ENCODE measurements around the gene SDR9C7. TPM values are rescaled to one million over a fixed set of nuclear protein-coding genes. Genes with fewer than 3 reads are reported as not detected.
"Not testable (repeated sequence)": the region's sequence is repeated elsewhere in the genome, so short reads cannot be mapped to it uniquely, and the experiment has no call there.

SDR9C7 gene
- total and polyA plus RNA-seq, 5 donors = 0.05 to 0.12 (median 0.11) TPM; not detected in 2

- H3K27me3 ChIP-seq (ENCODE audit: control insufficient read depth, insufficient read depth) = no peaks in the 10 kb centered on the region
- intact Hi-C loops (cut with DNase I) = no loop called here
- DNase-seq = no peak
- 89% methylated on average over 11 of the region's 11 CpGs for whole genome bisulfite sequencing
- no peak overlapping the region for H3K27ac ChIP-seq (ENCODE audit: low read length)
- no peak overlapping the region for H3K4me3 ChIP-seq (ENCODE audit: low read length)
- no peak for ATAC-seq
- no peaks in the 10 kb centered on the region for H3K4me1 ChIP-seq (ENCODE audit: control insufficient read depth, insufficient read depth, low read length)
- H3K9me3 ChIP-seq (ENCODE audit: control insufficient read depth, low read length) = no peaks in the 10 kb centered on the region
Measured at GRCh38 chr12:56951582-56952339, 17.6 kb upstream of the SDR9C7 start.

- intact Hi-C loops (cut with DNase I) = no loop called here
- WGBS = 98% methylated on average over 2 of the region's 2 CpGs
- Histone ChIP-seq H3K27ac (ENCODE audit: low read length) (no peak overlapping the region), H3K27me3 (ENCODE audit: control insufficient read depth, insufficient read depth) (no peaks in the 10 kb centered on the region), H3K4me3 (ENCODE audit: low read length) (no peak overlapping the region), H3K4me1 (ENCODE audit: control insufficient read depth, insufficient read depth, low read length) (no peaks in the 10 kb centered on the region), H3K9me3 (ENCODE audit: control insufficient read depth, low read length) (no peaks in the 10 kb centered on the region)
- ATAC-seq (no peak), DNase-seq (no peak)
Measured at GRCh38 chr12:56948881-56949280, 14.7 kb upstream of the SDR9C7 start.

GRCh38 chr12:56948457-56948777 lies 14.2 kb upstream of the SDR9C7 start:
- H3K9me3 ChIP-seq (ENCODE audit: control insufficient read depth, low read length) = no peaks in the 10 kb centered on the region
- DNase-seq = no peak
- intact Hi-C loops (cut with DNase I) = no loop called here
- H3K27ac ChIP-seq (ENCODE audit: low read length) = no peak overlapping the region
- H3K27me3 ChIP-seq (ENCODE audit: control insufficient read depth, insufficient read depth) = no peaks in the 10 kb centered on the region
- no peak for ATAC-seq
- H3K4me3 ChIP-seq (ENCODE audit: low read length) = no peak overlapping the region
- no peaks in the 10 kb centered on the region for H3K4me1 ChIP-seq (ENCODE audit: control insufficient read depth, insufficient read depth, low read length)

DNA sequence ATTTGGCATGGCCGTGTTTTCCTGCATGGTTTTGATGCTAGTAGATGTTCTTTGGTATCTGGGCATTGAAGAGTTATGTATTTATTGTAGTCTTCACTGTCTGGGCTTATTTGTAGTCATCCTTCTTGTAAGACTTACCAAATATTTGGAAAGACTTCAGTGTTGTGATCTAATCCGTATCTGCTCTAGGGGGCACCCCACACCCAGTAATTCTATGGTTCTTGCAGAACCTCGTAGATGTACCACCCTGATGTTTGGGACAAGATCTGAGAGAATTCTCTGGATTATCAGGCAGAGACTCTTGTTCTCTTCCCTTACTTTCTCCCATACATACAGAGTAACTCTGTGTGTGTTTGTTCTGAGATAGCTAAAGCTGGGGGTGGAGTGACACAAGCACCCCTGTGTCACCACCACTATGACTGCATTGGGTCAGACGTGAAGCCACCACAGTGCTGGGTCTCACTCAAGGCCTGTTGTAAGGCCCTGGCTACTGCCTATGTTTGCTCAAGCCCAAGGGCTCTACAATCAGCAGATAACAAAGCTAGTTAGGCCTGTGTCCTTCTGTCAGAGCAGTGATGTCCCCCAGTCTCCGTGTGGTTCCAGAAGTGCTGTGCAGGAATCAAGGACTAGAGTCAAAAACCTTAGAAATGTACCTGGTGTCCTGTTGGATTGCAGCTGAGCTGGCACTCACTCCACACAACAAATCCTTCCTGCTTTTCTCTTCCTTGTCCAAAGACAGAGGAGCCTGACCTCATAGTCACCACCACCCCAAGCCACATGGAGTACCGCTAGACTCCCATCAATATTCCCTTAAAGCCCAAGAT lies 13.6 kb upstream of the SDR9C7 start:
- Histone ChIP-seq H3K4me1 (ENCODE audit: control insufficient read depth, insufficient read depth, low read length) (no peaks in the 10 kb centered on the region), H3K27me3 (ENCODE audit: control insufficient read depth, insufficient read depth) (no peaks in the 10 kb centered on the region), H3K9me3 (ENCODE audit: control insufficient read depth, low read length) (no peaks in the 10 kb centered on the region), H3K27ac (ENCODE audit: low read length) (no peak overlapping the region), H3K4me3 (ENCODE audit: low read length) (no peak overlapping the region)
- WGBS = 80% methylated on average over 6 of the region's 6 CpGs
- DNase-seq (no peak), ATAC-seq (no peak)
- intact Hi-C loops (cut with DNase I) = no loop called here

DNA sequence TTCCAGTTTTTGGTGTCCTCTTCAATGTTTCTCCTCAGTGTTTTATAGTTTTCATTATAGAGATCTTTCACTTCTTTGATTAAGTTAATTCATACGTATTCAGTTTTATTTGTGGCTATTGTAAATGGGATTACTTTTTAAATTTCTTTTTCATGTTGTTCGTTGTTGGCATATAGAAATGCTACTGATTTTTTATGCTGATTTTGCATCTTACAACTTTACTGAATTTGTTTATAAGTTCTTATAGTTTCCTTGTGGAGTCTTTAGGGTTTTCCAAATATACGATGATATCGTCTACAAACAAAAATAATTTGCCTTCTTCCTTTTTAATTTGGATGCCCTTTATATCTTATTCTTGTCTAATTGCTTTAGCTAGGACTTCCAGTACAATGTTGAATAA lies 9.7 kb upstream of the SDR9C7 start:
- Histone ChIP-seq H3K27ac (ENCODE audit: low read length) (no peak overlapping the region), H3K9me3 (ENCODE audit: control insufficient read depth, low read length) (no peaks in the 10 kb centered on the region), H3K27me3 (ENCODE audit: control insufficient read depth, insufficient read depth) (no peaks in the 10 kb centered on the region), H3K4me1 (ENCODE audit: control insufficient read depth, insufficient read depth, low read length) (peaks cover 7% of the 10 kb centered on the region), H3K4me3 (ENCODE audit: low read length) (no peak overlapping the region)
- 92% methylated on average over 4 of the region's 4 CpGs for WGBS
- intact Hi-C loops (cut with DNase I) = no loop called here
- no peak for DNase-seq
- no peak for ATAC-seq

DNA sequence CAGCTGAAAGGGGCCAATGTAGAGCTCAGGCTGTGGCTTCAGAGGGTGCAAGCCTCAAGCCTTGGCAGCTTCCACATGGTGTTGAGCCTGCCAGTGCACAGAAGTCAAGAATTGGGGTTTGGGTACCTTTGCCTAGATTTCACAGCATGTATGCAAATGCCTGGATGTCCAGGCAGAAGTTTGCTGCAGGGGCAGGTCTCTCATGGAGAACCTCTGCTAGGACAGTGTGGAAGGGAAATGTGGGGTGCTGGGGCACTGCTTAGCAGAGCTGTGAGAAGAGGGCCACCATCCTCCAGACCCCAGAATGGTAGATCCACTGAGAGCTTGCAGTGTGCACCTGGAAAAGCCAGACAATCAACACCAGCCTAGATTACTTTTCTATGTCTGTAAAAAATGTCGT lies 9.2 kb upstream of the SDR9C7 start:
- DNase-seq; ATAC-seq; H3K27ac ChIP-seq (ENCODE audit: low read length); H3K4me1 ChIP-seq (ENCODE audit: control insufficient read depth, insufficient read depth, low read length); intact Hi-C loops (cut with DNase I); H3K9me3 ChIP-seq (ENCODE audit: control insufficient read depth, low read length); H3K4me3 ChIP-seq (ENCODE audit: low read length); H3K27me3 ChIP-seq (ENCODE audit: control insufficient read depth, insufficient read depth): not testable (repeated sequence)
- WGBS = 79% methylated on average over 1 of the region's 1 CpG

DNA sequence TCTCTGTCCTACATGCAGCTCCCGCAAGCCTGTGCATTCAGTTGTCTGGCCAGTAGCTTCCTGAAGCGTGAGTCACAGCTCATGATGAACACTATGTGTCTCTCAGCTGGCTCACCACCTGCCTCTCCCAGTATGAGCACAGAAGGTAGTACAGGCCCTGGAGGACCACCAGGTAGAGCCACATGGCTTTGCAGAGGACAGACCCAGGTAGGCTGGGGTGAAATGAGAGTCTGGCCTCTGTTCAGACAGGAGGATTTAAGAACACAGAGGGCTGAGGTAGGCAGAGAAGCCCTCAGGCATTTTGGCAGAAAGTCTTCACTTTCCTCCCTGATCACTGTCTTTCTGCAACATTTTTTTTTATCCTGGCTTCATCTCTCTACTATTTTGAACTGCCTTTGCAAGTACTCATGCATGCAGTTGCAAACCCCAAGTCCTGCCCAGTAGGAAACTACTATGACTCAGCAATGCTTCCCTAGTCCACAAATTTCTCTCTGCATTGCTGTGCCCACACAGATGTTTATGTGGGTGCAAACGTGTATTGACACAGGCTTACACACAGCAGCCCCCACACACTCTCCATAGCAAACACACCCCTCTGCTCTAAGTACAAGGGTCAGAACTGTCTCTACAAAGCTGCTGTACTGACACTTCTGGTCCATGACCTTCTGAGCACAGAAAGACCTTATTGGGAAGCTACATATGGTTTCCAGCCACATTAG lies 7.2 kb upstream of the SDR9C7 start:
- intact Hi-C loops (cut with DNase I) = no loop called here
- Histone ChIP-seq H3K27me3 (ENCODE audit: control insufficient read depth, insufficient read depth) (no peaks in the 10 kb centered on the region), H3K9me3 (ENCODE audit: control insufficient read depth, low read length) (no peaks in the 10 kb centered on the region), H3K4me1 (ENCODE audit: control insufficient read depth, insufficient read depth, low read length) (peaks cover 7% of the 10 kb centered on the region), H3K4me3 (ENCODE audit: low read length) (no peak overlapping the region), H3K27ac (ENCODE audit: low read length) (no peak overlapping the region)
- DNase-seq (no peak), ATAC-seq (peak in 1 of 2 donors; percentile 65)
- 30% methylated on average over 3 of the region's 3 CpGs for WGBS

DNA sequence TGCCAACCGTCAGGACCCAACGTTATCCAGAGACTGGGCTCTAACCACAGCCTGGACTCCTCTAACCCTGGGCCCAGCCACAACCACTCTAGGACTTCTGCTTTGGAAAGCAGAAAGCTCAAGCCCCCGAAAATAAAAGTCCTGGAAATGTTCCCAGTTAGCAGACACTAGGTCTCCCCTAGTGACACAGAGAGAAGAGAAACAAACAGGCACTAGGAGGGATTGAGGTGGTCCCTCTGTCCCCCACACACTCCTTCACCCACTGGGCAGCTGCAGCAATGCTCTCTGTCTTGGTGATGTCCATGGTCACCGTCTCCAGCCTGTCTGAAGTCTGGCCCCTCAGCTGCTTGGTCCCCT lies 6.7 kb upstream of the SDR9C7 start:
- H3K4me1 ChIP-seq (ENCODE audit: control insufficient read depth, insufficient read depth, low read length); H3K27ac ChIP-seq (ENCODE audit: low read length); DNase-seq; H3K27me3 ChIP-seq (ENCODE audit: control insufficient read depth, insufficient read depth); ATAC-seq; intact Hi-C loops (cut with DNase I); H3K4me3 ChIP-seq (ENCODE audit: low read length); H3K9me3 ChIP-seq (ENCODE audit: control insufficient read depth, low read length): not testable (repeated sequence)
- WGBS = 0% methylated on average over 1 of the region's 4 CpGs

DNA sequence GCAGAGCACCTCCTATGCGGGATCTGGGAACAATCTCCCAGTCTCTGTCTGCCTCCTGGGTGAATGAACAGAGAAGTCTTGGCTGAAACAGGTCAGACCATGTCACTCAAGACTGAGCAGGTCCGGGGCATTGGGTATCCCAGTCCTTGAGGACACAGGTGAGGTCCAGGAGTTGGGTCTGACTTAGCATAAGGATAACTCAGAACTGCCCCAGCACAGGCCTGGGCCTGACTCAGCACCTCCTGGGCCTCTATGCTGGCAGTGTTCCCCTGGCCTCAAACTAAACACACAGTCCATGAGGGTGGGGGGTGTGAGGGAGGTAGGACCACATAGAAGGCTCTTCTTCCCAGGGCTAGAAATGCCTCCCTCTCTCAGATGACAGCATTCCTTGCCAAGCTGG lies 1.5 kb upstream of the SDR9C7 start:
- ATAC-seq (no peak), DNase-seq (no peak)
- intact Hi-C loops (cut with DNase I) = no loop called here
- no peaks in the 10 kb centered on the region for H3K27me3 ChIP-seq (ENCODE audit: control insufficient read depth, insufficient read depth)
- H3K9me3 ChIP-seq (ENCODE audit: control insufficient read depth, low read length) = no peaks in the 10 kb centered on the region
- no peak overlapping the region for H3K4me3 ChIP-seq (ENCODE audit: low read length)
- H3K27ac ChIP-seq (ENCODE audit: low read length) = no peak overlapping the region
- H3K4me1 ChIP-seq (ENCODE audit: control insufficient read depth, insufficient read depth, low read length) = no peaks in the 10 kb centered on the region
- WGBS = 87% methylated on average over 2 of the region's 2 CpGs

- no peak overlapping the region for H3K4me3 ChIP-seq (ENCODE audit: low read length)
- H3K9me3 ChIP-seq (ENCODE audit: control insufficient read depth, low read length) = no peaks in the 10 kb centered on the region
- WGBS = 79% methylated on average over 2 of the region's 2 CpGs
- ATAC-seq (no peak), DNase-seq (no peak)
- H3K27ac ChIP-seq (ENCODE audit: low read length) = no peak overlapping the region
- intact Hi-C loops (cut with DNase I) = no loop called here
- no peaks in the 10 kb centered on the region for H3K27me3 ChIP-seq (ENCODE audit: control insufficient read depth, insufficient read depth)
- H3K4me1 ChIP-seq (ENCODE audit: control insufficient read depth, insufficient read depth, low read length) = no peaks in the 10 kb centered on the region
Measured at GRCh38 chr12:56935157-56935556, 949 bp upstream of the SDR9C7 start.

- WGBS = 83% methylated on average over 1 of the region's 1 CpG
- ATAC-seq = peak; percentile 64 to 82
- DNase-seq = peak; percentile 41 to 72 (median 58)
- H3K9me3 ChIP-seq (ENCODE audit: control insufficient read depth, low read length) = no peaks in the 10 kb centered on the region
- intact Hi-C loops (cut with DNase I) = no loop called here
- H3K4me1 ChIP-seq (ENCODE audit: control insufficient read depth, insufficient read depth, low read length) = no peaks in the 10 kb centered on the region
- H3K27me3 ChIP-seq (ENCODE audit: control insufficient read depth, insufficient read depth) = no peaks in the 10 kb centered on the region
- no peak overlapping the region for H3K27ac ChIP-seq (ENCODE audit: low read length)
- no peak overlapping the region for H3K4me3 ChIP-seq (ENCODE audit: low read length)
Measured at GRCh38 chr12:56932867-56933266, 1.3 kb downstream of the SDR9C7 start.

Measured in right cardiac atrium (tissue), 5 donors.